Progenitor cell of endocrine pancreas (in vitro differentiated cells): ENCODE results near the gene APPL2. TPM values are rescaled to one million over a fixed set of nuclear protein-coding genes. Genes with fewer than 3 reads are reported as not detected.

ENCODE experiments used
- DNase-seq: peaks from one replicate; pipeline ENCODE4 v3.0.0; 2021; ENCODE audit warnings: low spot score; ENCODE audit not compliant: unreplicated experiment
- H3K27ac Mint-ChIP-seq: 2 replicates; pipeline ENCODE4 v1.8.0; 2021; ENCODE audit warnings: mild to moderate bottlenecking, moderate library complexity, mixed read lengths
- H3K27me3 Mint-ChIP-seq: 2 replicates; pipeline ENCODE4 v1.8.0; 2021; ENCODE audit warnings: mixed read lengths
- H3K36me3 Mint-ChIP-seq: 2 replicates; pipeline ENCODE4 v1.8.0; 2022; ENCODE audit warnings: mixed read lengths; ENCODE audit not compliant: insufficient read depth
- H3K4me1 Mint-ChIP-seq: 2 replicates; pipeline ENCODE4 v1.8.0; 2021; ENCODE audit warnings: low read depth, mixed read lengths
- H3K4me3 Mint-ChIP-seq: 2 replicates; pipeline ENCODE4 v1.8.0; 2021; ENCODE audit warnings: low read depth, mild to moderate bottlenecking, moderate library complexity, mixed read lengths
- H3K9me3 Mint-ChIP-seq: 2 replicates; pipeline ENCODE4 v1.8.0; 2021; ENCODE audit warnings: low read depth, mixed read lengths
- total RNA-seq: library from RNA; stranded (reverse); gene quantifications from 2 replicates; pipeline ENCODE4 v1.2.1, GENCODE V29; 2021
- TF ChIP-seq, protein P1 (sequence below): fragments of 200-600 bp; sonication (generic); IDR thresholded peaks from one replicate; pipeline ENCODE4 v1.5.0; 2021; ENCODE audit warnings: antibody characterized with exemption, mild to moderate bottlenecking; ENCODE audit not compliant: unreplicated experiment

Gene APPL2
- total RNA-seq, 1 donor from 2014 or later = 159 TPM

- TF ChIP-seq, protein P1, sequence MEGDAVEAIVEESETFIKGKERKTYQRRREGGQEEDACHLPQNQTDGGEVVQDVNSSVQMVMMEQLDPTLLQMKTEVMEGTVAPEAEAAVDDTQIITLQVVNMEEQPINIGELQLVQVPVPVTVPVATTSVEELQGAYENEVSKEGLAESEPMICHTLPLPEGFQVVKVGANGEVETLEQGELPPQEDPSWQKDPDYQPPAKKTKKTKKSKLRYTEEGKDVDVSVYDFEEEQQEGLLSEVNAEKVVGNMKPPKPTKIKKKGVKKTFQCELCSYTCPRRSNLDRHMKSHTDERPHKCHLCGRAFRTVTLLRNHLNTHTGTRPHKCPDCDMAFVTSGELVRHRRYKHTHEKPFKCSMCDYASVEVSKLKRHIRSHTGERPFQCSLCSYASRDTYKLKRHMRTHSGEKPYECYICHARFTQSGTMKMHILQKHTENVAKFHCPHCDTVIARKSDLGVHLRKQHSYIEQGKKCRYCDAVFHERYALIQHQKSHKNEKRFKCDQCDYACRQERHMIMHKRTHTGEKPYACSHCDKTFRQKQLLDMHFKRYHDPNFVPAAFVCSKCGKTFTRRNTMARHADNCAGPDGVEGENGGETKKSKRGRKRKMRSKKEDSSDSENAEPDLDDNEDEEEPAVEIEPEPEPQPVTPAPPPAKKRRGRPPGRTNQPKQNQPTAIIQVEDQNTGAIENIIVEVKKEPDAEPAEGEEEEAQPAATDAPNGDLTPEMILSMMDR = no peak
- DNase-seq = no peak
- H3K4me1 Mint-ChIP-seq = peaks cover 47% of the 10 kb centered on the region
- peaks cover 30% of the 10 kb centered on the region for H3K36me3 Mint-ChIP-seq
- H3K27me3 Mint-ChIP-seq = no peaks in the 10 kb centered on the region
- no peaks in the 10 kb centered on the region for H3K9me3 Mint-ChIP-seq
- peak overlapping the region; percentile 8 for H3K27ac Mint-ChIP-seq
- H3K4me3 Mint-ChIP-seq = no peak overlapping the region
These were observed 13.1 kb downstream of the APPL2 start for GRCh38 chr12:105222726-105223351.

DNA sequence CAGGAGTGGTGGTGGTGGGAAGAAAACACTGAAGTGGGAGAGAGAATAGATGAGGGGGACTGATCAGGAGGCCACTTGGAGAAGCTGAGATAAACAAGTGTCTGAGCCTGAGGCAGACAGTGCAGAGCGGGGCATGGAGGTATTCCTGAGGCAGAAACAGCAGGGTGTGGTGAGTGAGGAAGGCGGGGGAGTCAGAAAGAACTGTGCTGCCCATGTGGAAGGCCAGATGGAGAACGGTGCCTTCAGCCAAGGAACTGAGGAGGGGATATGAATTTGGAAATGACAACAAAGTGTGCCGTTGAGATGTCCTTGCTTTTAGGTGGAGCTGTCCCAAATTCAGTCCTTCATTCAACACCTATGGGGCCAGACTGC, 13.7 kb downstream of the APPL2 start:
- Mint-ChIP-seq H3K9me3 (no peaks in the 10 kb centered on the region), H3K27ac (peak overlapping the region; percentile 80), H3K4me1 (peaks cover 47% of the 10 kb centered on the region), H3K36me3 (peaks cover 28% of the 10 kb centered on the region), H3K4me3 (no peak overlapping the region), H3K27me3 (no peaks in the 10 kb centered on the region)
- no peak for DNase-seq
- TF ChIP-seq, protein P1 = no peak

GRCh38 chr12:105221583-105222283, 14.2 kb downstream of the APPL2 start:
- TF ChIP-seq, protein P1 = no peak
- Mint-ChIP-seq H3K4me1 (peaks cover 47% of the 10 kb centered on the region), H3K9me3 (no peaks in the 10 kb centered on the region), H3K27me3 (no peaks in the 10 kb centered on the region), H3K4me3 (no peak overlapping the region), H3K27ac (peak overlapping the region; percentile 80), H3K36me3 (peaks cover 33% of the 10 kb centered on the region)
- no peak for DNase-seq

- Mint-ChIP-seq H3K9me3 (no peaks in the 10 kb centered on the region), H3K4me3 (no peak overlapping the region), H3K36me3 (peaks cover 40% of the 10 kb centered on the region), H3K4me1 (peaks cover 47% of the 10 kb centered on the region), H3K27ac (peak overlapping the region; percentile 72), H3K27me3 (no peaks in the 10 kb centered on the region)
- no peak for DNase-seq
- TF ChIP-seq, protein P1 = no peak
These were observed 15.1 kb downstream of the APPL2 start for GRCh38 chr12:105220929-105221290.

DNA sequence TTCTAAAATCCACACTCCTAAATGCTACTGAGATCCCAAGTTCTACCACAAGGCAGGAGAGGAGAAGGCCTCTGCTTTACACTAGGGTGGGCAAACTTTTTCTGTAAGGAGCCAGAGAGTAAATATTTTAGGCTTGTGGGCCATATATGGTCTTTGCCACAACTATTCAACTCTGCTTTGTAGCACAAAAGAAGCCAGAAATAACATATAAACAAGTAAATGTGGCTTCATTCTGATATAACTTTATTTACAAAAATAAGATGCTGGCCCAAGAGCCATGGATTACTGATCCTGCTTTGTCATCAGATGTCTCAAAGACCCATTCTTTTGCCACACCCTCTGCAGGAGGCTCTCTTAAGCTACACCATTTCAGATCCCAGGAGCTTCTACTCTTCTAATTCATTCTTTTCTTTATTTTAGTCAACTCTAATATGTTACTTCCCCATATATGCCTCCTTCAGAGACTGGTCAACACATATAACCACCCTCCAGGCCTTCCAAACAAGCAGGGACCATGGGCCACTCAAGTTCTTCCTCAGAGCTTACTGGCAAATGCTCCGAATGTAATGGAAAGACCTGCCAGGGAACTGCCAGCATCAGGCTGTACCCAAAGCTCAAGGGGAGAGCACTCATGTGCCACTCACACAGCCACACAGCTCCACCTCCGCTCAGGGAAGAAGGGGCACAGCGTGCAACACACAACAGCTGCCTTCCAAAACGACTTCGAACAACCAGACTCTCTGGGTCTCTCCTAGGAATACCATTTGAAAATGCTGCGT, 15.6 kb downstream of the APPL2 start:
- Mint-ChIP-seq H3K4me1 (peaks cover 51% of the 10 kb centered on the region), H3K27ac (peak overlapping the region; percentile 72), H3K4me3 (no peak overlapping the region), H3K36me3 (peaks cover 42% of the 10 kb centered on the region), H3K27me3 (no peaks in the 10 kb centered on the region), H3K9me3 (no peaks in the 10 kb centered on the region)
- TF ChIP-seq, protein P1 = no peak
- no peak for DNase-seq
